Type B pancreatic cell (in vitro differentiated cells): ENCODE data around the gene CDC14B. TPM values are rescaled to one million over a fixed set of nuclear protein-coding genes. Genes with fewer than 3 reads are reported as not detected.

Experiments
- DNase-seq: peaks from one replicate; pipeline ENCODE4 v3.0.0; 2021; ENCODE audit warnings: mixed read lengths; ENCODE audit not compliant: unreplicated experiment; ENCODE audit errors: extremely low spot score
- H3K27ac Mint-ChIP-seq: 2 replicates; pipeline ENCODE4 v1.8.0; 2021; ENCODE audit warnings: mild to moderate bottlenecking, mixed read lengths
- H3K27me3 Mint-ChIP-seq: 2 replicates; pipeline ENCODE4 v1.8.0; 2021; ENCODE audit warnings: mixed read lengths
- H3K36me3 Mint-ChIP-seq: 2 replicates; pipeline ENCODE4 v1.8.0; 2021; ENCODE audit warnings: mixed read lengths
- H3K4me1 Mint-ChIP-seq: one replicate; pipeline ENCODE4 v1.8.0; 2021; ENCODE audit warnings: mixed read lengths; ENCODE audit not compliant: unreplicated experiment
- H3K4me3 Mint-ChIP-seq: 2 replicates; pipeline ENCODE4 v1.8.0; 2021; ENCODE audit warnings: mild to moderate bottlenecking, mixed read lengths
- H3K9me3 Mint-ChIP-seq: 2 replicates; pipeline ENCODE4 v1.8.0; 2021; ENCODE audit warnings: mixed read lengths
- total RNA-seq: library from RNA; stranded (reverse); gene quantifications from 2 replicates; pipeline ENCODE4 v1.2.1, GENCODE V29; 2021; ENCODE audit warnings: low replicate concordance
- TF ChIP-seq, protein P1 (sequence below): fragments of 200-600 bp; sonication (generic); conservative IDR thresholded peaks from 2 replicates; pipeline ENCODE4 v1.5.0; 2021; ENCODE audit warnings: antibody characterized with exemption, mild to moderate bottlenecking

CDC14B gene
- total RNA-seq, 1 donor from 2014 or later: 24.8 TPM

- Mint-ChIP-seq H3K9me3 (no peaks in the 10 kb centered on the region), H3K27me3 (no peaks in the 10 kb centered on the region), H3K36me3 (no peaks in the 10 kb centered on the region), H3K4me1 (no peaks in the 10 kb centered on the region), H3K4me3 (no peak overlapping the region), H3K27ac (no peak overlapping the region)
- TF ChIP-seq, protein P1, sequence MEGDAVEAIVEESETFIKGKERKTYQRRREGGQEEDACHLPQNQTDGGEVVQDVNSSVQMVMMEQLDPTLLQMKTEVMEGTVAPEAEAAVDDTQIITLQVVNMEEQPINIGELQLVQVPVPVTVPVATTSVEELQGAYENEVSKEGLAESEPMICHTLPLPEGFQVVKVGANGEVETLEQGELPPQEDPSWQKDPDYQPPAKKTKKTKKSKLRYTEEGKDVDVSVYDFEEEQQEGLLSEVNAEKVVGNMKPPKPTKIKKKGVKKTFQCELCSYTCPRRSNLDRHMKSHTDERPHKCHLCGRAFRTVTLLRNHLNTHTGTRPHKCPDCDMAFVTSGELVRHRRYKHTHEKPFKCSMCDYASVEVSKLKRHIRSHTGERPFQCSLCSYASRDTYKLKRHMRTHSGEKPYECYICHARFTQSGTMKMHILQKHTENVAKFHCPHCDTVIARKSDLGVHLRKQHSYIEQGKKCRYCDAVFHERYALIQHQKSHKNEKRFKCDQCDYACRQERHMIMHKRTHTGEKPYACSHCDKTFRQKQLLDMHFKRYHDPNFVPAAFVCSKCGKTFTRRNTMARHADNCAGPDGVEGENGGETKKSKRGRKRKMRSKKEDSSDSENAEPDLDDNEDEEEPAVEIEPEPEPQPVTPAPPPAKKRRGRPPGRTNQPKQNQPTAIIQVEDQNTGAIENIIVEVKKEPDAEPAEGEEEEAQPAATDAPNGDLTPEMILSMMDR: no peak
- no peak for DNase-seq
Measured at GRCh38 chr9:96497117-96497399, 122.6 kb downstream of the CDC14B start.

DNA sequence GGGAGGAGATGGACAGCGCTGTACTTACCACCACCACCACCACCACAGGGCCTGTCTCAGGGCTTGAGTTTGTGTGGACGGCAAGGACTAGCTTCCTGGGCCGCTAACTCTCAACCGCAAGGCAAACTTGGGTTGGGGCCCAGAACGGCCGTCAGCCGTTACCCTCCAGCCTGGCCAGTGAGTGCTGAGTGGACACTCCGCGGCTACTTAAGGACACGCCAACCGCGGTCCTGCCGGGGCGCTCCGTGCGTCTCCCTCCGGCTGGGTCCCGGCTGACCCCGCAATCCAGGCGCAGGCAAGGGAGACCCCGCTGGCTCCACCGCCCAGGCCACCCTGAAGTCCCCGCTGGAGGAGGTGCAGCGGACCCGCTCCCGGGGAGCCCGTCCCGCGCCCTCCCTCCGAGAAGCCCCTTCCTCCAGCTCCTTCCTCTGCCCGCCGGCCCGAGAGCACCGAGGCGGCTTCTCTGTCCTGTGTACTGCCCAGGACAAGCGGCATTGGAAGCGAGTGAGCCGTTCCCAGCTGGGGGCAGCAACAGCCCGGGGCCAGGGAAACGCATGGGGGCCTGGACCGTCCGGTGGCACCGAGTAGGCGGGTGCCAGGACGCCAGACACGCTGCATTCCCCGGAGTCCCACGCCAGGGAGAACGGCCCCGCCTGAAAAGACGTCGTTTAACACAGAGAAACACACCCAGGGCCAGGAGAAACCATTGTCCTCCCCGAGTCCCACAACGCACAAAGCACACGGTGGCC is 123.1 kb downstream of the CDC14B start:
- Mint-ChIP-seq H3K4me3 (no peak overlapping the region), H3K36me3 (peaks cover 3% of the 10 kb centered on the region), H3K27me3 (no peaks in the 10 kb centered on the region), H3K9me3 (no peaks in the 10 kb centered on the region), H3K4me1 (peaks cover 3% of the 10 kb centered on the region), H3K27ac (no peak overlapping the region)
- DNase-seq: no peak
- TF ChIP-seq, protein P1: no peak

DNA sequence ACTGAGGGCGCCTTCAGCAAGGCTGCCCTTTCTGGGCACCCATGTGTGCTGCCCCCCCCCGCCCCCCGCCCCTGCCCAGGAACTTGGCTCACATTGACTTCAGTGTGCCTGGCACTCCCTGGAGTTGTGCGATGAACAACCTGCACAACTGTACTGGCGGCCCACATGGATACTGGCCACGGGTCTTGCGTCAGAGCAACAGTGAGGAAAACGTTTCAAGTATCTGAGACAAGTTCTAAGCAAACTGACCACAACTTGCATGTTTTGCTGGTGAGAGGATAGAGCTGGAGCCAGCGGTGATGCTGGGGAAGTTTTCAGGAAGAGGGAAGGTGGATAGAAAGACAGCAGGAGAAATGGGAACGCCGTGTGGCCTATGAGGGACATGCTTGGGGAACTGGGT is 124.3 kb downstream of the CDC14B start:
- no peak for DNase-seq
- Mint-ChIP-seq H3K4me3 (no peak overlapping the region), H3K27ac (no peak overlapping the region), H3K9me3 (no peaks in the 10 kb centered on the region), H3K36me3 (peaks cover 5% of the 10 kb centered on the region), H3K4me1 (peaks cover 3% of the 10 kb centered on the region), H3K27me3 (no peaks in the 10 kb centered on the region)
- TF ChIP-seq, protein P1: no peak

DNA sequence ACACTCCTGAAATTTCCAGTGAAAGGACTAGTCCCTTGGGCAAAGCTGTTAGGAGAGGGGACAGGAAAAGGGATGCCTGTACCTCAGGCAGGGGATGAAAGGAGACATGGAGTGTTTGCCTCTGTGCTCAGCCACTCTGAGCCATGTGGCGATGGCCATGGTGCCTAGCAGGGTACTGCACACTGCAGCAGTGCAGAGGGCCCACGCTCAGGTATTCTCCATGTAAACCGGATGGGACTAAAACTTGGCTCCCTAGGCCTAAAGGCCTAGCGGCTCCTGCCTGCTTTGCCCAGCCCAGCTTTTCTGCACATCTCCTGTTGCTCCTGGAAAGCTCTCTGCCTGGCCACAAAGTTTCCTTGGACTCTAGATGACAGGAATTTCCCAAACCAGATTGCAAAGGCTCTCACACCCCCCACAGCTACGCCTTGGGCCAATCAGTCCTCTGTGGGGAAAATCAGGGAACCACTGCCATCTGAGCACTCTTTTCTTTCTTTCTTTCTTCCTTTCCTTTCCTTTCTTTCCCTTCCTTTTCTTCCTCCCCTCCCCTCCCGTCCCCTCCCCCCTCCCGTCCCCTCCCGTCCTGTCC is 125.3 kb downstream of the CDC14B start:
- H3K36me3 Mint-ChIP-seq: peaks cover 12% of the 10 kb centered on the region
- H3K27me3 Mint-ChIP-seq: no peaks in the 10 kb centered on the region
- H3K4me3 Mint-ChIP-seq: no peak overlapping the region
- H3K4me1 Mint-ChIP-seq: peaks cover 3% of the 10 kb centered on the region
- no peaks in the 10 kb centered on the region for H3K9me3 Mint-ChIP-seq
- no peak for DNase-seq
- TF ChIP-seq, protein P1: no peak
- no peak overlapping the region for H3K27ac Mint-ChIP-seq

DNA sequence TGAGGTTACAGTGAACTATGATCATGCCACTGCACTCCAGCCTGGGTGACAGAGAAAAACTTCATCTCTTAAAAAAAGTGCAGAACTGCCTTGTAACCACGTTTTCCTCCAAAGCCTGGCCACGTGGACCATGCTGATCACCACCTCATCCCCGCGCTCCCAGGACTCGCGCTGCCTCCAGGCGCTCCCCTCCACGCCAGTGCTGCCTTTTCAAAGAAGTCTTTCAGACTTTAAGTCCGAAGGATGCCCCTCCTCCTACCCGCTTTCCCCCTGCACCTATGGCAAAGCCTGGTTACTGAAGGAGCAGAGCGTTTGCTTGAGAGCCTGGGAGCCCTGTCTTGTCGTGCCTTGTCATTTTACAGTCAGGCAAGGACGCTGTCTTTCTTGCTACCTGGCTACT is 125.9 kb downstream of the CDC14B start:
- Mint-ChIP-seq H3K4me1 (peaks cover 3% of the 10 kb centered on the region), H3K9me3 (no peaks in the 10 kb centered on the region), H3K27me3 (no peaks in the 10 kb centered on the region), H3K4me3 (no peak overlapping the region), H3K27ac (no peak overlapping the region), H3K36me3 (peaks cover 13% of the 10 kb centered on the region)
- DNase-seq: no peak
- TF ChIP-seq, protein P1: no peak
